ENCODE data around the gene GNPTG.
A peak's percentile ranks its signal among the peaks of the same experiment; 100 is the strongest.

GNPTG gene

GRCh38 chr16:1371054-1371978, 19.6 kb downstream of the GNPTG start:
- no peak for DNase-seq (ENCODE audit: low read depth)

- DNase-seq (ENCODE audit: low read depth): no peak
These were observed 20.7 kb downstream of the GNPTG start for GRCh38 chr16:1372292-1372950.

GRCh38 chr16:1374418-1375297, 22.9 kb downstream of the GNPTG start:
- no peak for DNase-seq (ENCODE audit: low read depth)

- DNase-seq (ENCODE audit: low read depth): no peak
These were observed 23.5 kb downstream of the GNPTG start for GRCh38 chr16:1375298-1375640.

GRCh38 chr16:1375741-1376410, 24.1 kb downstream of the GNPTG start:
- no peak for DNase-seq (ENCODE audit: low read depth)

GRCh38 chr16:1377406-1378010, 25.8 kb downstream of the GNPTG start:
- DNase-seq (ENCODE audit: low read depth): no peak

GRCh38 chr16:1378087-1378803, 26.5 kb downstream of the GNPTG start:
- DNase-seq (ENCODE audit: low read depth): no peak

GRCh38 chr16:1378804-1379303, 27.1 kb downstream of the GNPTG start:
- peak; percentile 64 for DNase-seq (ENCODE audit: low read depth)

- peak; percentile 57 for DNase-seq (ENCODE audit: low read depth)
These were observed 27.8 kb downstream of the GNPTG start for GRCh38 chr16:1379304-1380076.

- no peak for DNase-seq (ENCODE audit: low read depth)
These were observed 28.5 kb downstream of the GNPTG start for GRCh38 chr16:1380195-1380594.

GRCh38 chr16:1381612-1382406, 30.1 kb downstream of the GNPTG start:
- no peak for DNase-seq (ENCODE audit: low read depth)

GRCh38 chr16:1383556-1383955, 31.8 kb downstream of the GNPTG start:
- DNase-seq (ENCODE audit: low read depth): no peak

GRCh38 chr16:1385232-1385631, 33.5 kb downstream of the GNPTG start:
- DNase-seq (ENCODE audit: low read depth): no peak

- DNase-seq (ENCODE audit: low read depth): no peak
These were observed 35.6 kb downstream of the GNPTG start for GRCh38 chr16:1387331-1387730.

GRCh38 chr16:1389762-1390161, 38.0 kb downstream of the GNPTG start:
- no peak for DNase-seq (ENCODE audit: low read depth)

GRCh38 chr16:1390239-1390779, 38.6 kb downstream of the GNPTG start:
- no peak for DNase-seq (ENCODE audit: low read depth)

GRCh38 chr16:1392826-1393225, 41.1 kb downstream of the GNPTG start:
- DNase-seq (ENCODE audit: low read depth): no peak

GRCh38 chr16:1393613-1394176, 42.0 kb downstream of the GNPTG start:
- no peak for DNase-seq (ENCODE audit: low read depth)

Data from activated gamma-delta T cell treated with anti-CD3 and anti-CD28 coated beads, Interleukin-2, amount 50 U/mL, for 16 hours (primary cell).